Mesendoderm (in vitro differentiated cells): Measurements from ENCODE around the gene MRPL43.

Source experiments
- DNase-seq: peaks from one replicate; pipeline ENCODE4 v3.0.0; 2013
- H2AK5ac ChIP-seq: 2 replicates; pipeline ENCODE4 v1.6.1; 2013; ENCODE audit warnings: low read length, inconsistent platforms
- H2BK120ac ChIP-seq: 2 replicates; pipeline ENCODE4 v1.6.1; 2013; ENCODE audit warnings: low read depth, mild to moderate bottlenecking, low read length, moderate library complexity, mixed read lengths
- H2BK15ac ChIP-seq: replicated peaks from 2 replicates; pipeline ENCODE4 v1.6.1; 2013; ENCODE audit warnings: low read depth, mild to moderate bottlenecking, moderate library complexity
- H2BK5ac ChIP-seq: 2 replicates; pipeline ENCODE4 v1.6.1; 2013; ENCODE audit warnings: low read length, inconsistent platforms
- H3K18ac ChIP-seq: 2 replicates; pipeline ENCODE4 v1.6.1; 2013; ENCODE audit warnings: mild to moderate bottlenecking, low read length, mixed read lengths
- H3K23ac ChIP-seq: one replicate; pipeline ENCODE4 v1.6.1; 2013; ENCODE audit warnings: low read length
- H3K27ac ChIP-seq: 2 replicates; pipeline ENCODE4 v1.5.1; 2013; ENCODE audit warnings: low read depth, mild to moderate bottlenecking, inconsistent platforms, low read length, moderate library complexity
- H3K27me3 ChIP-seq: 2 replicates; pipeline ENCODE4 v1.6.1; 2013; ENCODE audit warnings: low read length, control low read depth, mild to moderate bottlenecking, inconsistent platforms; ENCODE audit not compliant: insufficient read depth, poor library complexity
- H3K36me3 ChIP-seq: 2 replicates; pipeline ENCODE4 v1.6.1; 2013; ENCODE audit warnings: low read length, inconsistent platforms; ENCODE audit not compliant: control insufficient read depth, insufficient read depth
- H3K4ac ChIP-seq: one replicate; pipeline ENCODE4 v1.6.1; 2013; ENCODE audit warnings: low read depth, mild to moderate bottlenecking, low read length, moderate library complexity
- H3K4me1 ChIP-seq: 2 replicates; pipeline ENCODE4 v1.6.1; 2013; ENCODE audit warnings: low read depth, low read length, inconsistent platforms; ENCODE audit not compliant: control insufficient read depth
- H3K4me2 ChIP-seq: 2 replicates; pipeline ENCODE4 v1.6.1; 2013; ENCODE audit warnings: low read length
- H3K4me3 ChIP-seq: 2 replicates; pipeline ENCODE4 v1.5.1; 2013; ENCODE audit warnings: mild to moderate bottlenecking, low read length
- H3K56ac ChIP-seq: one replicate; pipeline ENCODE4 v1.6.1; 2013; ENCODE audit warnings: low read length
- H3K79me1 ChIP-seq: 2 replicates; pipeline ENCODE4 v1.6.1; 2013; ENCODE audit warnings: low read length, inconsistent platforms
- H3K79me2 ChIP-seq: 2 replicates; pipeline ENCODE4 v1.6.1; 2013; ENCODE audit warnings: mild to moderate bottlenecking, low read length; ENCODE audit not compliant: control insufficient read depth, insufficient read depth
- H3K9ac ChIP-seq: 2 replicates; pipeline ENCODE4 v1.6.1; 2013; ENCODE audit warnings: low read length, inconsistent platforms
- H4K5ac ChIP-seq: one replicate; pipeline ENCODE4 v1.6.1; 2013; ENCODE audit warnings: low read length
- H4K8ac ChIP-seq: one replicate; pipeline ENCODE4 v1.6.1; 2013; ENCODE audit warnings: low read depth, mild to moderate bottlenecking, control low read depth, low read length, moderate library complexity
- WGBS: extraction: QIAGEN DNeasy Blood & Tissue Kit; methylation state at CpG from one replicate; pipeline ENCODE4 v1.1.7; 2013; ENCODE audit warnings: low lambda C conversion rate, missing lambda C conversion rate; ENCODE audit not compliant: insufficient coverage; ENCODE audit errors: extremely low coverage; 5-methylcytosine and 5-hydroxymethylcytosine counted together

MRPL43 gene

GRCh38 chr10:100969187-100970075, 17.9 kb downstream of the MRPL43 start, which contains the start of gene SEMA4G:
TSS of gene SEMA4G (plus strand) at chr10:100969504. CDS start at chr10:100972913, 3,409 bp downstream.
- Histone ChIP-seq H3K79me1 (no peaks in the 10 kb centered on the region), H2BK15ac (no peak within 1 kb of the TSS), H3K36me3 (no peaks in the 10 kb centered on the region), H4K5ac (no peak within 1 kb of the TSS), H3K27ac (no peak within 1 kb of the TSS), H3K23ac (peak within 1 kb of the TSS; percentile 19), H4K8ac (no peak within 1 kb of the TSS), H2AK5ac (no peak within 1 kb of the TSS), H3K4me3 (peak within 1 kb of the TSS; percentile 58), H2BK120ac (no peak within 1 kb of the TSS), H2BK5ac (no peak within 1 kb of the TSS), H3K4me1 (peaks cover 9% of the 10 kb centered on the region), H3K56ac (peak within 1 kb of the TSS; percentile 84), H3K9ac (peak within 1 kb of the TSS; percentile 82), H3K27me3 (no peaks in the 10 kb centered on the region), H3K79me2 (no peaks in the 10 kb centered on the region), H3K4ac (no peak within 1 kb of the TSS), H3K18ac (no peak within 1 kb of the TSS), H3K4me2 (peak within 1 kb of the TSS; percentile 74)
- peak; percentile 68 for DNase-seq
- WGBS = no CpG with 5 or more reads among the region's 70 CpGs

DNA sequence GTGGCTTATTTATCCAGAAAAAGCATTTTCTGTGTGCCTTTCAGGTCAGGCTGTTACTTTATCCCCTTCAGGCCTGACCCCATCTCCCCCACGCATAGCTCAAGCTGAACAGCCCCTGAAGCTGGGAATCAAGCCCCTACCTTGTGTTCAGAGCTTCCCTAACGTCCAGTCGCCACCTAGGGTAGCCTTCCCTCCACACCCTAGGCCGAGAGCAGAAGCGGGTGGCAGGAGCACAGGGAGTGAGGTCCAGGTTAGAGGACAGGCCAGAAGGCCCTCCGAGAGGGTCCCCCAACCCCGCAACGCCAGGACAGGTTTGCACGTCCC, 18.5 kb downstream of the MRPL43 start:
- H4K8ac ChIP-seq = no peak overlapping the region
- H3K4me3 ChIP-seq = no peak overlapping the region
- H3K79me2 ChIP-seq = no peaks in the 10 kb centered on the region
- H2BK120ac ChIP-seq = no peak overlapping the region
- H3K56ac ChIP-seq = peak overlapping the region; percentile 78
- no peak overlapping the region for H3K18ac ChIP-seq
- peaks cover 9% of the 10 kb centered on the region for H3K4me1 ChIP-seq
- peak overlapping the region; percentile 19 for H3K23ac ChIP-seq
- H3K79me1 ChIP-seq = no peaks in the 10 kb centered on the region
- no peak overlapping the region for H2BK15ac ChIP-seq
- H2BK5ac ChIP-seq = no peak overlapping the region
- peak overlapping the region; percentile 52 for H3K4me2 ChIP-seq
- no peak overlapping the region for H4K5ac ChIP-seq
- H3K27ac ChIP-seq = no peak overlapping the region
- no peaks in the 10 kb centered on the region for H3K27me3 ChIP-seq
- H2AK5ac ChIP-seq = no peak overlapping the region
- peaks cover 1% of the 10 kb centered on the region for H3K36me3 ChIP-seq
- H3K9ac ChIP-seq = peak overlapping the region; percentile 49
- no peak for DNase-seq
- no peak overlapping the region for H3K4ac ChIP-seq
- no CpG with 5 or more reads among the region's 9 CpGs for WGBS

GRCh38 chr10:100968062-100968736, 19.1 kb downstream of the MRPL43 start:
- peaks cover 1% of the 10 kb centered on the region for H3K36me3 ChIP-seq
- no peak overlapping the region for H2BK15ac ChIP-seq
- no peak overlapping the region for H2BK120ac ChIP-seq
- no peak overlapping the region for H3K18ac ChIP-seq
- no peak overlapping the region for H3K56ac ChIP-seq
- H3K4me2 ChIP-seq = no peak overlapping the region
- H3K9ac ChIP-seq = no peak overlapping the region
- no peak overlapping the region for H3K4ac ChIP-seq
- H4K8ac ChIP-seq = no peak overlapping the region
- peaks cover 9% of the 10 kb centered on the region for H3K4me1 ChIP-seq
- H4K5ac ChIP-seq = no peak overlapping the region
- H3K79me2 ChIP-seq = no peaks in the 10 kb centered on the region
- H3K4me3 ChIP-seq = no peak overlapping the region
- WGBS = no CpG with 5 or more reads among the region's 2 CpGs
- no peak overlapping the region for H3K23ac ChIP-seq
- no peak overlapping the region for H2BK5ac ChIP-seq
- H3K27ac ChIP-seq = no peak overlapping the region
- DNase-seq = no peak
- H2AK5ac ChIP-seq = no peak overlapping the region
- no peaks in the 10 kb centered on the region for H3K27me3 ChIP-seq
- H3K79me1 ChIP-seq = no peaks in the 10 kb centered on the region

- no peak overlapping the region for H3K4me3 ChIP-seq
- H4K5ac ChIP-seq = no peak overlapping the region
- H3K4ac ChIP-seq = no peak overlapping the region
- H3K18ac ChIP-seq = no peak overlapping the region
- no peak overlapping the region for H3K4me2 ChIP-seq
- no peak overlapping the region for H2BK120ac ChIP-seq
- H3K23ac ChIP-seq = no peak overlapping the region
- H3K27ac ChIP-seq = no peak overlapping the region
- H2BK5ac ChIP-seq = no peak overlapping the region
- no peaks in the 10 kb centered on the region for H3K27me3 ChIP-seq
- peaks cover 9% of the 10 kb centered on the region for H3K4me1 ChIP-seq
- WGBS = no CpG with 5 or more reads among the region's 2 CpGs
- H3K36me3 ChIP-seq = peaks cover 1% of the 10 kb centered on the region
- no peak overlapping the region for H2BK15ac ChIP-seq
- H3K56ac ChIP-seq = no peak overlapping the region
- no peaks in the 10 kb centered on the region for H3K79me2 ChIP-seq
- no peaks in the 10 kb centered on the region for H3K79me1 ChIP-seq
- no peak for DNase-seq
- H3K9ac ChIP-seq = no peak overlapping the region
- H2AK5ac ChIP-seq = no peak overlapping the region
- no peak overlapping the region for H4K8ac ChIP-seq
Observed at GRCh38 chr10:100967332-100967731, 20.0 kb downstream of the MRPL43 start.

GRCh38 chr10:100966887-100967286, 20.4 kb downstream of the MRPL43 start:
- no peak for DNase-seq
- H3K79me1 ChIP-seq = no peaks in the 10 kb centered on the region
- H3K18ac ChIP-seq = no peak overlapping the region
- no peak overlapping the region for H3K56ac ChIP-seq
- no peak overlapping the region for H4K5ac ChIP-seq
- H3K36me3 ChIP-seq = peaks cover 1% of the 10 kb centered on the region
- H3K23ac ChIP-seq = no peak overlapping the region
- no CpG with 5 or more reads among the region's 2 CpGs for WGBS
- H2BK120ac ChIP-seq = no peak overlapping the region
- no peak overlapping the region for H4K8ac ChIP-seq
- no peak overlapping the region for H2AK5ac ChIP-seq
- no peaks in the 10 kb centered on the region for H3K27me3 ChIP-seq
- H2BK15ac ChIP-seq = no peak overlapping the region
- H3K4ac ChIP-seq = no peak overlapping the region
- H3K4me2 ChIP-seq = no peak overlapping the region
- peaks cover 9% of the 10 kb centered on the region for H3K4me1 ChIP-seq
- no peaks in the 10 kb centered on the region for H3K79me2 ChIP-seq
- no peak overlapping the region for H3K9ac ChIP-seq
- H3K27ac ChIP-seq = no peak overlapping the region
- no peak overlapping the region for H3K4me3 ChIP-seq
- no peak overlapping the region for H2BK5ac ChIP-seq
